Karpas-422 (cell line): Measurements from ENCODE around the gene PCMTD2. TPM values are rescaled to one million over a fixed set of nuclear protein-coding genes. Genes with fewer than 3 reads are reported as not detected.

Experiments used
- DNase-seq: peaks from one replicate; pipeline ENCODE4 v3.0.0-alpha.2; 2015
- H2AFZ ChIP-seq: fragments of 200-600 bp; sonication (generic); 2 replicates; pipeline ENCODE4 v1.6.1; 2014; ENCODE audit warnings: antibody characterized with exemption, low read length, mixed read lengths
- H3K27ac ChIP-seq: fragments of 200-600 bp; sonication (generic); 2 replicates; pipeline ENCODE4 v1.5.1; 2014; ENCODE audit warnings: mild to moderate bottlenecking, low read length, moderate library complexity
- H3K27me3 ChIP-seq: fragments of 200-600 bp; sonication (generic); 2 replicates; pipeline ENCODE4 v1.6.1; 2014; ENCODE audit warnings: low read length, mixed read lengths
- H3K36me3 ChIP-seq: fragments of 200-600 bp; sonication (generic); 2 replicates; pipeline ENCODE4 v1.6.1; 2014; ENCODE audit warnings: low read length, mixed read lengths; ENCODE audit not compliant: insufficient read depth
- H3K4me1 ChIP-seq: fragments of 200-600 bp; sonication (generic); 2 replicates; pipeline ENCODE4 v1.6.1; 2014; ENCODE audit warnings: mild to moderate bottlenecking, low read length, mixed read lengths
- H3K4me2 ChIP-seq: fragments of 200-600 bp; sonication (generic); 2 replicates; pipeline ENCODE4 v1.6.1; 2014; ENCODE audit warnings: low read length, low read depth, mild to moderate bottlenecking; ENCODE audit not compliant: poor library complexity, severe bottlenecking
- H3K4me3 ChIP-seq: fragments of 200-600 bp; sonication (generic); 2 replicates; pipeline ENCODE4 v1.5.1; 2014; ENCODE audit warnings: mild to moderate bottlenecking, antibody characterized with exemption, low read length, mixed read lengths
- H3K79me2 ChIP-seq: fragments of 200-600 bp; sonication (generic); 2 replicates; pipeline ENCODE4 v1.6.1; 2014; ENCODE audit warnings: mild to moderate bottlenecking, low read length, mixed read lengths
- H3K9ac ChIP-seq: fragments of 200-600 bp; sonication (generic); 2 replicates; pipeline ENCODE4 v1.6.0; 2014; ENCODE audit warnings: low read length
- H3K9me2 ChIP-seq: fragments of 200-600 bp; sonication (generic), shearing (Covaris generic); replicated peaks from 2 replicates; pipeline ENCODE4 v1.6.0; 2014; ENCODE audit warnings: mild to moderate bottlenecking, low read length, moderate library complexity; ENCODE audit not compliant: insufficient read depth
- H3K9me3 ChIP-seq: fragments of 300-700, 200-600 bp; sonication (generic); 2 replicates; pipeline ENCODE4 v1.6.1; 2014; ENCODE audit warnings: low read length, mixed read lengths
- H4K20me1 ChIP-seq: fragments of 200-600 bp; sonication (generic); 2 replicates; pipeline ENCODE4 v1.6.1; 2014; ENCODE audit warnings: mild to moderate bottlenecking, antibody characterized with exemption, low read length, low read depth; ENCODE audit not compliant: insufficient read depth
- total RNA-seq: library from RNA; depleted of rRNA; stranded (reverse); fragments of >200 nt; shearing (Covaris generic); gene quantifications from 2 replicates; pipeline ENCODE4 v1.2.3, GENCODE V29; 2014; ENCODE audit warnings: low replicate concordance

PCMTD2 gene
- total RNA-seq, 1 experiment from 2014 or later, result 92.7 TPM

DNA sequence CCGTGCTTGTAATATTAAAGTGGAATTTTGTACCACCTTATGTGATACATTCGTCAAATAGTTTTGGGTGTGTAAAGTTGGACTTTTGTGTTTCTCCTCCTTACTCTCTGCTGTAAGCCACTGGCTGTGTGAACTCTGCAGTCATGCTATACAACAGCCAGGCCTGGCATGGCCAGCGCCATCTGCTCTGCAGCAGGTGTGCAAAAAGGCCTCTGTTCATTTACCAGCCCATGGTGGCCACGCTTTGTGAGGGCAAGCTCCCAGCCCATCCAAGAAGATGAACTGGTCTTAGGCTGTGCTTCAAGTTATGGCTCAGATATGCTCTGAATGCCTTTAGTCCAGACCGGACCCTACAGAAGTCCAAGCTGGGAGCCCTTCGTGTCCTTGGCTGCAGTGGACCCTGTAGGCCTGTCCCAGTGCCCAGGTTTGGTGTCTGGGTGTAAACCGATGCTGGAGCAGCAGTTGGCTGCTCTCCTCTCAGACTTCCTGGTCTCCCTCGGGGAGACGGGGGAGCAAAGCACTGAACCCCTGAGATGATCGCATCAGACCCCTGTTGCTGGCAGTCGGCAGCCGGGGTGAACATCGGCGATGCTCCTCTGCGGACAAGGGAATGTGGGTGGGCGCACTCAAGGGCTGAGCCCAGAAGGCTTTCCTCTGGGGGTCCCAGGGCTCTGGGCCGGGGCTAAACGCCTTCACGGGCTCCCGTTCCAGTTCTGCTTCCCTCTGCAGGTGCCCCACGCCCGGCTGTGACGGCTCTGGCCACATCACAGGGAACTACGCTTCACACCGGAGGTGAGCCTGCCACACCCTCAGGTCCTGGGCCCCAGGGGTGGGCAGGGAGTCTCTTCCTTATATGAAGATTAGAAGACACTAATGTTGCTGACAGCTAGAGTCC lies 28.6 kb upstream of the PCMTD2 start:
- Histone ChIP-seq H3K36me3 (no peaks in the 10 kb centered on the region), H4K20me1 (no peaks in the 10 kb centered on the region), H3K4me2 (no peak overlapping the region), H2AFZ (no peak overlapping the region), H3K4me1 (no peaks in the 10 kb centered on the region), H3K9me2 (no peaks in the 10 kb centered on the region), H3K9me3 (no peaks in the 10 kb centered on the region), H3K4me3 (no peak overlapping the region), H3K27me3 (no peaks in the 10 kb centered on the region), H3K27ac (no peak overlapping the region), H3K9ac (no peak overlapping the region), H3K79me2 (no peaks in the 10 kb centered on the region)
- DNase-seq, result no peak

DNA sequence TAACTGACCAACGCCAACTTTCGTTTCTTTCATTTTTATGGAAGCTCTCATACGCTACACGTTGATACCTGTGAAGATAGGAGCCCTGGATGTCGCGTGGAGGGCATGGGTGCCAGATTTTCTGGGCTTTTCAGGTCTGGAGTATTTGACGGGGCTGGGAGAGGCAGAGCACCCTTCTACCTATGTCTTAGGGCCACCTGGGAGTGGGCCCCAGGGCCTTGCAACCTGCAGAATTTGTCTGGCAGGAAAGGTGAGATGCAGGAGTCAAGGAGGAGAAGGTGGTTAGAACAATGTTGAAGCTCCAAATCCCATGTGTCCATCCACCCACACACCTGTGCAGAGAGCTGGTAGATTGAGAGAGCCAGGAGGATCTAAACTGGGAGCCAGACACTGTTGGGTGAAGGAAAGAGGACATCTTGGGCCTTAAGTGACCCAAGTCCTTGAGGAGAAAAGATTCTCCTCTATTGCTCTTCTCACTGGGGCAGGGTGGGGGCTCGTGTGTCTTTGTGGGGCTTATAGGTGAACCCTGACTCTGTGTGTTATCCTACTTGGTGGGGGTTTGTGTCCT lies 27.4 kb upstream of the PCMTD2 start:
- no peak for DNase-seq
- Histone ChIP-seq H3K4me1 (no peaks in the 10 kb centered on the region), H3K79me2 (no peaks in the 10 kb centered on the region), H3K9me3 (no peaks in the 10 kb centered on the region), H2AFZ (no peak overlapping the region), H3K9me2 (no peaks in the 10 kb centered on the region), H3K4me2 (no peak overlapping the region), H3K9ac (no peak overlapping the region), H3K27me3 (no peaks in the 10 kb centered on the region), H3K36me3 (no peaks in the 10 kb centered on the region), H3K27ac (no peak overlapping the region), H4K20me1 (no peaks in the 10 kb centered on the region), H3K4me3 (no peak overlapping the region)

DNA sequence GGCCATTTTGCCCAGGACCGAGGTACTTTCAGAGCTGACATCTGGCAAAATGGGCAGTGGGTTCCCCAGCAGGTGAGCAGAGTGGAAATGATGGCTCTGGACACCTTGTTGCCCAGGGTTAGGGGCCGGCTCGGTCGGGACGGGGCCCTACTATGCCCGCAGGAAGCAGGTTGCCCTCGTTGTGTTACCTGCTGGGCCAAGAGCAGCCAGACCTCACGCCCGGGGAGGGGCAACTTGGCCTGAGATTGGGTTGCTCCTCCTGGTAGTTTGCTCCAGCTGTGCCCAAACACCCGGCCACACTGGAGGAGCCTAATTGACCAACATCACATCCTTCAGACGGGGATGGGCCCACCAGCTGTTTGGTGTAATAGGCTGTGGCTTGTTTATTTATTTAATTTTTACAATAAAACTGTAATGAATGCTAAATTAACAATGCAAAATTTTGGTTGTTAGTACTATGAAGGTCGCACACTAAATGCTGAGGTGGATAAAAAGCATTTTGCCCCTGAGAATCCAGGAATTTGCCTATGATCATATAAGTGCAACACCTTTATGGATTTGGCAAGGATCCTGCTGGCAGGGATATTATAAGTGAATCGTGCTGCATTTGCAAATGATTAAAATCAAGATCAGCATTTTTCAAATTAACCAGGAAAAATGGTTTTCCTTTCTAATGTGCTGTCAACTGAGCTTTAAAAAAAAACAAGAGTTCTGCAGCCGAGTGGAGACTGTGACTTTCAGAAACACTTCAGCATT lies 26.6 kb upstream of the PCMTD2 start:
- Histone ChIP-seq H3K79me2 (no peaks in the 10 kb centered on the region), H3K4me2 (no peak overlapping the region), H4K20me1 (no peaks in the 10 kb centered on the region), H3K4me1 (no peaks in the 10 kb centered on the region), H3K27me3 (no peaks in the 10 kb centered on the region), H3K9ac (no peak overlapping the region), H2AFZ (no peak overlapping the region), H3K9me2 (no peaks in the 10 kb centered on the region), H3K27ac (no peak overlapping the region), H3K9me3 (no peaks in the 10 kb centered on the region), H3K4me3 (no peak overlapping the region), H3K36me3 (no peaks in the 10 kb centered on the region)
- DNase-seq, result no peak

DNA sequence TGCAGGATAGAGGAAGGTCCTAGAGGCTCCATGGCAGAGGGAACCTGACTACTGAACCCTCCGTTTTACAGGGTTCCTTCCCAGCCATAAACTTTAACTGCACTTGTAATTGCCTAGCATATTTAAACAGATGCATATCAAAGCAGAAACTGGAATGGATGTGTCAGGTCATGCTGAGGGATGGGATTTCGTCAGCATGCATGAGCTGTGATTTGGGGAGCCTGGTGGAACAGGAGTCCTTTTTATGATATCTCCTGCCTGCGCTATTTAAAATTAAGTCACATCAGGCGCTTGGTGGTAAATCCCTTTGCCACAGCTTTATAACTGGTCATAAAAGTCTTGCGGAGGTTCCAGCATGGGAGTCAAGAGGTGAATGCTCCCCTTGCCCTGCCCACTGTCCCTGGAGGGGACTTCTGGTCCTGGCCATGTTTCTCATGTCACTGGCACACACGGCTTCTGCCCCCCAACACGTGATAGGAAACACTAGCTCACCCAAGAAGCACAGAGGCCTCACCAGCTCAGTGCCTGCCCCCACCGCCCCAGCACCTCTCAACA lies 26.0 kb upstream of the PCMTD2 start:
- no peaks in the 10 kb centered on the region for H3K4me1 ChIP-seq
- H3K9me3 ChIP-seq, result no peaks in the 10 kb centered on the region
- H3K79me2 ChIP-seq, result no peaks in the 10 kb centered on the region
- no peak overlapping the region for H3K4me3 ChIP-seq
- DNase-seq, result no peak
- H3K27ac ChIP-seq, result no peak overlapping the region
- no peaks in the 10 kb centered on the region for H3K9me2 ChIP-seq
- H4K20me1 ChIP-seq, result no peaks in the 10 kb centered on the region
- H2AFZ ChIP-seq, result no peak overlapping the region
- no peak overlapping the region for H3K4me2 ChIP-seq
- no peaks in the 10 kb centered on the region for H3K36me3 ChIP-seq
- H3K9ac ChIP-seq, result no peak overlapping the region
- no peaks in the 10 kb centered on the region for H3K27me3 ChIP-seq

DNA sequence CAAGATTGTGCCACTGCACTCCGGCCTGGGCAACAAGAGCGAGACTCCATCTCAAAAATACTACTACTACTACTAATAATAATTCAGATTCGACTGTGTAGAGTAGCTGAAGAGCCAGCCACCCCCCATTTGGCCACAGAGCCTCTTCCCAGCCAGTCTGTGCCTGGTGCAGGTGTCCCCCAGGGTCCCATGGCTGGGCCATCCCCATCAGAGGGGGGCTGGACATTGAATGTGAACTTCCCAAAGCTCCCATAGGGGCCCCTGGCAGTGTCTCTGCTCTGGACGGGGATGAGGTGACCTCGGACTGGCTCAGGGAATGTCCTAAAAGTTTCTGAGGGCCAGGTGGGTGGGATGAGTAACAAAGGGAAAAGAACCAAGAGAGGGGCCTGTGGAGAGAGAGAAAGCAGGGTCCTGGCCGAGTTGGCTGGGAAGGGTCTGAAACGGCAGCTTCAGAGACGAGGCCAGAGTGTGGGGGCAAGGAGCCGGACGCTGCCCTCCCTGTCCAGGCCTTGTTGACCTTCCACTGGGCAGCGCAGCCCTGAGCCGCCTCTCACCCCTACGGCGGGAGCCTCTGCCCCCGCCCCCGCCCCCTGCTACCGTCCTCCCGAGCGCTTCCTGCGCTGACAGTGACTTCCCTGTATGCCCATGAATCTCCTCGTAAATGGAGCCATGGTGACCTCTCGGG lies 24.9 kb upstream of the PCMTD2 start:
- Histone ChIP-seq H3K4me1 (no peaks in the 10 kb centered on the region), H3K4me2 (no peak overlapping the region), H3K27ac (no peak overlapping the region), H3K4me3 (no peak overlapping the region), H3K79me2 (no peaks in the 10 kb centered on the region), H2AFZ (no peak overlapping the region), H3K27me3 (no peaks in the 10 kb centered on the region), H3K9me3 (no peaks in the 10 kb centered on the region), H3K36me3 (no peaks in the 10 kb centered on the region), H3K9ac (no peak overlapping the region), H3K9me2 (no peaks in the 10 kb centered on the region), H4K20me1 (no peaks in the 10 kb centered on the region)
- DNase-seq, result no peak

DNA sequence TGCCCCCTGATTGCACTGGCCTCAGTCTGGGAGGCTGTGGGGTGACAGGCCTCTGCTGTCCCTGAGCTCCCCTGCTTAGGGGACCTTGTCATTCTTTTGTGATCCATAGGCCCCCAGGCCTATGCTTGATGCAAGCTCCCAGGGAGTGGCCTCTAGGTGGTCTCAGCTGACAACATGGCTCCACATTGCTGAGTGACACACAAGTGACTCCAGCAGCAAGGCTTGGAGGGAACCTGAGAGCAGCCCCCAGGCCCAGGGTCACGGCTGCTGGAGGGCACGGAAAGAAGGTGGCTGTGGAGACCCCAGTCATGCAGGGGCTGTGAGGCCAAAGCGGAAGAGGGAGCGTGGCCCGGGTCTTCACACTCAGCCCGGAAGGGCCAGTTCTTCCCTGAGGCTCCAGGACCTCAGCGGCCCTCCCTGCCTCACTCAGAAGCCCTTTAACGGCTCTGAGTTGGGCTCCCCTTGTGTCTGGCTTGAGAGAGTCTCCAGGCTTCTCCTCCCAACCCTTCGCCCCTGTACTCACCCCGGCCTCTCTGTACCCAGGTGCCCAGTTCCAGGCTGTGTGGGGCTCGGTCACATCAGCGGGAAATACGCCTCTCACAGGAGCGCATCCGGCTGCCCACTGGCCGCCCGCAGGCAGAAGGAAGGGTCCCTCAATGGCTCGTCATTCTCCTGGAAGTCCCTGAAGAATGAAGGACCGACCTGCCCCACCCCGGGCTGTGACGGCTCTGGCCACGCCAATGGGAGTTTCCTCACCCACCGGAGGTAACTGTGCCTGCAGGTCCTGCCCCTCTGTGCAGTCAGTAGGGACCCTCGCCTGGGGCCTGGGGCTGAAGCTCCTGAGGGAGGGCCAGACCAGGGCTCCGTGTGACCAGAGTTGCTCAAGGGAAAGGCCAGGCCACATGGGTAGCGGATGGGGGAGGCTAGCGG lies 23.7 kb upstream of the PCMTD2 start:
- no peak overlapping the region for H3K27ac ChIP-seq
- H3K27me3 ChIP-seq, result no peaks in the 10 kb centered on the region
- no peaks in the 10 kb centered on the region for H3K36me3 ChIP-seq
- H4K20me1 ChIP-seq, result no peaks in the 10 kb centered on the region
- H3K79me2 ChIP-seq, result no peaks in the 10 kb centered on the region
- no peak overlapping the region for H2AFZ ChIP-seq
- DNase-seq, result no peak
- no peaks in the 10 kb centered on the region for H3K9me3 ChIP-seq
- H3K4me1 ChIP-seq, result no peaks in the 10 kb centered on the region
- no peak overlapping the region for H3K4me2 ChIP-seq
- no peaks in the 10 kb centered on the region for H3K9me2 ChIP-seq
- no peak overlapping the region for H3K4me3 ChIP-seq
- no peak overlapping the region for H3K9ac ChIP-seq

DNA sequence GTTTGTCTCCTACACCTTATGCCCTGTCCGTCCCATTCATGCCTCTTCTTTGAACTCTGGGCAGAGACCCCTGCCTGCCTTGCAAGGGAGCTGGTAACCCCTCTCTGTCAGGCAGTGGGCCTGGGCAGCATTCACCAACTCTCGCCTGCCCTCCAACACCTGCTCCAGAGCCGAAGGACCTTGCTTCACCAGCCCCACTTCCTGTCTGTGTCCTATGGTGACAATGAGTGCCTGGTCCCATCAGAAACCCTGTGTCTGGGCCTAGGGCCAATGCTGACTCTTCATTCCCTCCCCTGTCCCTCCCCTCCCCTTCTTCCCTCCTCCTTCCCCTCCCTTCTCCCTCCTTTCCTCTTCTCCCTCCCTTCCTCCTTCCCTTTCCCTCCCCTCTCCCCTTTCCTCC lies 22.8 kb upstream of the PCMTD2 start:
- no peak overlapping the region for H3K4me2 ChIP-seq

More for the DNA sequence above, 22.8 kb upstream of the PCMTD2 start:
- H3K4me1 ChIP-seq, result no peaks in the 10 kb centered on the region
- H3K9me3 ChIP-seq, result no peaks in the 10 kb centered on the region
- no peak overlapping the region for H3K9ac ChIP-seq
- DNase-seq, result peak; percentile 53
- no peaks in the 10 kb centered on the region for H4K20me1 ChIP-seq
- H3K27me3 ChIP-seq, result no peaks in the 10 kb centered on the region
- H2AFZ ChIP-seq, result no peak overlapping the region
- H3K4me3 ChIP-seq, result no peak overlapping the region
- no peaks in the 10 kb centered on the region for H3K36me3 ChIP-seq
- H3K9me2 ChIP-seq, result no peaks in the 10 kb centered on the region
- no peak overlapping the region for H3K27ac ChIP-seq
- H3K79me2 ChIP-seq, result no peaks in the 10 kb centered on the region
